HEK293 (cell line): Measurements from ENCODE around the gene ARHGAP10.

Experiments
- CTCF ChIA-PET: fragments of 350-600 bp; formaldehyde crosslinking; extraction: SDS; loops from one replicate; lab custom pipeline; 2021; ENCODE audit warnings: antibody characterized with exemption; lab: Yijun Ruan, JAX
- POLR2A ChIA-PET: fragments of 300-600 bp; formaldehyde crosslinking; extraction: SDS; loops from one replicate; lab custom pipeline; 2020; ENCODE audit warnings: antibody characterized with exemption, inconsistent platforms; lab: Yijun Ruan, JAX
- H3K27ac ChIP-seq: fragments of 200-500 bp; sonication (Bioruptor generic); 2 replicates; pipeline ENCODE4 v1.5.1; 2014; ENCODE audit warnings: low read depth, low read length, control low read depth, inconsistent platforms; ENCODE audit errors: extremely low read depth
- H3K36me3 ChIP-seq, 2 experiments: fragments of 200-500 bp in 1 of 2; sonication (Bioruptor generic) in 1 of 2; 1 replicate in 1 of 2; 2 replicates in 1 of 2; pipeline ENCODE4 v1.5.1; 2014 to 2017; ENCODE audit warnings: inconsistent platforms in 2 of 2, low read length in 2 of 2; ENCODE audit not compliant: control insufficient read depth in 2 of 2, insufficient read depth in 1 of 2
- H3K4me1 ChIP-seq: fragments of 200-500 bp; sonication (Bioruptor generic); 2 replicates; pipeline ENCODE4 v1.5.1; 2014; ENCODE audit warnings: mild to moderate bottlenecking, low read length, inconsistent platforms; ENCODE audit not compliant: control insufficient read depth, insufficient read depth
- H3K4me3 ChIP-seq: 2 replicates; pipeline ENCODE4 v1.5.1; 2011; ENCODE audit warnings: low read depth, mild to moderate bottlenecking, control low read depth, low read length, moderate library complexity
- H3K9me3 ChIP-seq: fragments of 200-500 bp; sonication (Bioruptor generic); 2 replicates; pipeline ENCODE4 v1.5.1; 2014; ENCODE audit warnings: low read depth, low read length, inconsistent platforms; ENCODE audit not compliant: control insufficient read depth, insufficient read depth
- GFI1B ChIP-seq: fragments of 450-650 bp; formaldehyde crosslinking; IDR thresholded peaks from 2 replicates; pipeline ENCODE4 v1.5.1; 2016; ENCODE audit warnings: missing biosample characterization, missing genetic modification characterization
- KLF1 ChIP-seq: fragments of 450-650 bp; formaldehyde crosslinking; IDR thresholded peaks from 2 replicates; pipeline ENCODE4 v1.5.1; 2016; ENCODE audit warnings: missing biosample characterization, missing genetic modification characterization
- SCRT1 ChIP-seq: fragments of 450-650 bp; formaldehyde crosslinking; IDR thresholded peaks from 2 replicates; pipeline ENCODE4 v1.5.1; 2016; ENCODE audit warnings: missing biosample characterization, missing genetic modification characterization, borderline replicate concordance
- SP7 ChIP-seq: fragments of 450-650 bp; formaldehyde crosslinking; IDR thresholded peaks from 2 replicates; pipeline ENCODE4 v1.5.1; 2016; ENCODE audit warnings: missing biosample characterization, missing genetic modification characterization
- ZNF146 ChIP-seq: fragments of 450-650 bp; formaldehyde crosslinking; IDR thresholded peaks from 2 replicates; pipeline ENCODE4 v1.5.1; 2016; ENCODE audit warnings: missing biosample characterization, missing genetic modification characterization
- ZNF155 ChIP-seq: fragments of 450-650 bp; formaldehyde crosslinking; IDR thresholded peaks from 2 replicates; pipeline ENCODE4 v1.5.1; 2016; ENCODE audit warnings: missing biosample characterization, missing genetic modification characterization
- ZNF214 ChIP-seq: fragments of 450-650 bp; formaldehyde crosslinking; IDR thresholded peaks from 2 replicates; pipeline ENCODE4 v1.5.1; 2017; ENCODE audit warnings: missing biosample characterization, mild to moderate bottlenecking, missing genetic modification characterization, borderline replicate concordance
- ZNF248 ChIP-seq: fragments of 450-650 bp; formaldehyde crosslinking; IDR thresholded peaks from 2 replicates; pipeline ENCODE4 v1.5.1; 2017; ENCODE audit warnings: missing biosample characterization, missing genetic modification characterization
- ZNF324 ChIP-seq: fragments of 450-650 bp; formaldehyde crosslinking; IDR thresholded peaks from 2 replicates; pipeline ENCODE4 v1.5.1; 2016; ENCODE audit warnings: missing biosample characterization, missing genetic modification characterization
- ZNF423 ChIP-seq: fragments of 450-650 bp; formaldehyde crosslinking; IDR thresholded peaks from 2 replicates; pipeline ENCODE4 v1.5.1; 2016; ENCODE audit warnings: missing biosample characterization, missing genetic modification characterization
- ZNF529 ChIP-seq: fragments of 450-650 bp; formaldehyde crosslinking; IDR thresholded peaks from 2 replicates; pipeline ENCODE4 v1.5.1; 2017; ENCODE audit warnings: missing genetic modification characterization, missing biosample characterization; ENCODE audit not compliant: insufficient replicate concordance
- ZNF544 ChIP-seq: fragments of 450-650 bp; formaldehyde crosslinking; IDR thresholded peaks from 2 replicates; pipeline ENCODE4 v1.5.0; 2017; ENCODE audit warnings: missing biosample characterization, missing genetic modification characterization
- ZNF571 ChIP-seq: fragments of 450-650 bp; formaldehyde crosslinking; IDR thresholded peaks from 2 replicates; pipeline ENCODE4 v1.5.0; 2017; ENCODE audit warnings: missing biosample characterization, missing genetic modification characterization
- TF ChIP-seq, protein P1 (sequence below): fragments of 450-650 bp; formaldehyde crosslinking; IDR thresholded peaks from 2 replicates; pipeline ENCODE4 v1.5.1; 2017; ENCODE audit warnings: missing biosample characterization, mild to moderate bottlenecking, missing genetic modification characterization, moderate library complexity
- TF ChIP-seq, protein P2 (sequence below): fragments of 450-650 bp; formaldehyde crosslinking; conservative IDR thresholded peaks from 2 replicates; pipeline ENCODE4 v1.5.1; 2016; ENCODE audit warnings: low read depth, missing biosample characterization, missing genetic modification characterization

The ARHGAP10 gene

GRCh38 chr4:147790412-147790811 lies 58.5 kb downstream of the ARHGAP10 start (continued):
- TF ChIP-seq, protein P1, sequence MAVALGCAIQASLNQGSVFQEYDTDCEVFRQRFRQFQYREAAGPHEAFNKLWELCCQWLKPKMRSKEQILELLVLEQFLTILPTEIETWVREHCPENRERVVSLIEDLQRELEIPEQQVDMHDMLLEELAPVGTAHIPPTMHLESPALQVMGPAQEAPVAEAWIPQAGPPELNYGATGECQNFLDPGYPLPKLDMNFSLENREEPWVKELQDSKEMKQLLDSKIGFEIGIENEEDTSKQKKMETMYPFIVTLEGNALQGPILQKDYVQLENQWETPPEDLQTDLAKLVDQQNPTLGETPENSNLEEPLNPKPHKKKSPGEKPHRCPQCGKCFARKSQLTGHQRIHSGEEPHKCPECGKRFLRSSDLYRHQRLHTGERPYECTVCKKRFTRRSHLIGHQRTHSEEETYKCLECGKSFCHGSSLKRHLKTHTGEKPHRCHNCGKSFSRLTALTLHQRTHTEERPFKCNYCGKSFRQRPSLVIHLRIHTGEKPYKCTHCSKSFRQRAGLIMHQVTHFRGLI, result no peak
- no peak for TF ChIP-seq ZNF423
- no peak for TF ChIP-seq ZNF529
- no peak for TF ChIP-seq GFI1B
- no peak for TF ChIP-seq ZNF155 (tag by site-specific recombination)
- no peak for TF ChIP-seq ZNF214
- no peak for TF ChIP-seq ZNF571 (tag by site-specific recombination)

DNA sequence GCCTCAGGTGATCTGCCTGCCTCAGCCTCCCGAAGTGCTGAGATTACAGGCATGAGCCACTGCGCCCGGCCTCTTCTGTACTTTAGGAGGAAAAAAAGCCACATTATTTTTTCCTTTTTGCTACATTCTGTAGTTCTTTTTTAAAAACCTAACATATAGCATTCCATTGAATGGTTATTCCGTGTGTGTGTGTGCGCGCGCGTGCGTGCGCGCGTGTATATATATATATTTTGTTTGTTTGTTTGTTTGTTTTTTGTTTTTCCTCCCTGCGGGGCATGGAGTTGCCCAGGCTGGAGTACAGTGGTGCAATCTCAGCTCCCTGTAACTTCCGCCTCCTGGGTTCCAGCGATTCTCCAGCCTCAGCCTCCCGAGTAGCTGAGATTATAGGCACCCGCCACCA lies 59.5 kb downstream of the ARHGAP10 start:
- Histone ChIP-seq H3K4me3 (no peak overlapping the region), H3K27ac (no peak overlapping the region), H3K36me3 (no peaks in the 10 kb centered on the region), H3K4me1 (peaks cover 26% of the 10 kb centered on the region), H3K9me3 (no peaks in the 10 kb centered on the region)
- ChIA-PET POLR2A (no interaction called here), CTCF (no interaction called here)
- TF ChIP-seq, protein P2, sequence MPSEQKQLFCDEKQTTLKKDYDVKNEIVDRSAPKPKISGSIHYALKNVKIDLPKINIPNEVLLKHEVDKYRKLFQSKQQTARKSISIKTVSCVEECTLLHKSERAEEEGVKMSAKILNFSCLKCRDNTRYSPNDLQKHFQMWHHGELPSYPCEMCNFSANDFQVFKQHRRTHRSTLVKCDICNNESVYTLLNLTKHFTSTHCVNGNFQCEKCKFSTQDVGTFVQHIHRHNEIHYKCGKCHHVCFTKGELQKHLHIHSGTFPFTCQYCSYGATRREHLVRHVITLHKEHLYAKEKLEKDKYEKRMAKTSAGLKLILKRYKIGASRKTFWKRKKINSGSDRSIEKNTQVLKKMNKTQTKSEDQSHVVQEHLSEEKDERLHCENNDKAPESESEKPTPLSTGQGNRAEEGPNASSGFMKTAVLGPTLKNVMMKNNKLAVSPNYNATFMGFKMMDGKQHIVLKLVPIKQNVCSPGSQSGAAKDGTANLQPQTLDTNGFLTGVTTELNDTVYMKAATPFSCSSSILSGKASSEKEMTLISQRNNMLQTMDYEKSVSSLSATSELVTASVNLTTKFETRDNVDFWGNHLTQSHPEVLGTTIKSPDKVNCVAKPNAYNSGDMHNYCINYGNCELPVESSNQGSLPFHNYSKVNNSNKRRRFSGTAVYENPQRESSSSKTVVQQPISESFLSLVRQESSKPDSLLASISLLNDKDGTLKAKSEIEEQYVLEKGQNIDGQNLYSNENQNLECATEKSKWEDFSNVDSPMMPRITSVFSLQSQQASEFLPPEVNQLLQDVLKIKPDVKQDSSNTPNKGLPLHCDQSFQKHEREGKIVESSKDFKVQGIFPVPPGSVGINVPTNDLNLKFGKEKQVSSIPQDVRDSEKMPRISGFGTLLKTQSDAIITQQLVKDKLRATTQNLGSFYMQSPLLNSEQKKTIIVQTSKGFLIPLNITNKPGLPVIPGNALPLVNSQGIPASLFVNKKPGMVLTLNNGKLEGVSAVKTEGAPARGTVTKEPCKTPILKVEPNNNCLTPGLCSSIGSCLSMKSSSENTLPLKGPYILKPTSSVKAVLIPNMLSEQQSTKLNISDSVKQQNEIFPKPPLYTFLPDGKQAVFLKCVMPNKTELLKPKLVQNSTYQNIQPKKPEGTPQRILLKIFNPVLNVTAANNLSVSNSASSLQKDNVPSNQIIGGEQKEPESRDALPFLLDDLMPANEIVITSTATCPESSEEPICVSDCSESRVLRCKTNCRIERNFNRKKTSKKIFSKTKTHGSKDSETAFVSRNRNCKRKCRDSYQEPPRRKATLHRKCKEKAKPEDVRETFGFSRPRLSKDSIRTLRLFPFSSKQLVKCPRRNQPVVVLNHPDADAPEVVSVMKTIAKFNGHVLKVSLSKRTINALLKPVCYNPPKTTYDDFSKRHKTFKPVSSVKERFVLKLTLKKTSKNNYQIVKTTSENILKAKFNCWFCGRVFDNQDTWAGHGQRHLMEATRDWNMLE (tag by site-specific recombination), result no peak
- no peak for TF ChIP-seq SP7 (tag by site-specific recombination)
- no peak for TF ChIP-seq KLF1 (tag by site-specific recombination)
- TF ChIP-seq ZNF248 (tag by site-specific recombination), result no peak
- no peak for TF ChIP-seq ZNF544 (tag by site-specific recombination)
- TF ChIP-seq SCRT1 (tag by site-specific recombination), result no peak

GRCh38 chr4:147791865-147792264 lies 60.0 kb downstream of the ARHGAP10 start:
- Histone ChIP-seq H3K9me3 (no peaks in the 10 kb centered on the region), H3K4me1 (peaks cover 21% of the 10 kb centered on the region), H3K4me3 (no peak overlapping the region), H3K36me3 (no peaks in the 10 kb centered on the region), H3K27ac (no peak overlapping the region)
- TF ChIP-seq SP7 (tag by site-specific recombination) (no peak), ZNF324 (tag by site-specific recombination) (no peak), ZNF146 (no peak)
- ChIA-PET CTCF (interaction anchor here (1.0 kb wide), 1 partner anchor 60 kb away, joined by 4 read pairs; the partner anchor contains the start of gene ARHGAP10), POLR2A (no interaction called here)
